HG03103 (cell line): ENCODE data around the gene STK17B.
A peak's percentile ranks its signal among the peaks of the same experiment; 100 is the strongest.
"Not testable (repeated sequence)": the region's sequence is repeated elsewhere in the genome, so short reads cannot be mapped to it uniquely, and the experiment has no call there.

Experiments
- ATAC-seq: cut with Tn5 transposase; IDR thresholded peaks from one replicate; pipeline ENCODE4 v1.9.1; 2021; ENCODE audit warnings: low read depth; ENCODE audit not compliant: unreplicated experiment

STK17B gene

GRCh38 chr2:196119926-196120325 is 51.5 kb downstream of the STK17B start:
- ATAC-seq, result no peak

- ATAC-seq, result no peak
Observed at GRCh38 chr2:196117214-196117705, 54.1 kb downstream of the STK17B start.

GRCh38 chr2:196113061-196113974 is 58.1 kb downstream of the STK17B start:
- ATAC-seq, result no peak

DNA sequence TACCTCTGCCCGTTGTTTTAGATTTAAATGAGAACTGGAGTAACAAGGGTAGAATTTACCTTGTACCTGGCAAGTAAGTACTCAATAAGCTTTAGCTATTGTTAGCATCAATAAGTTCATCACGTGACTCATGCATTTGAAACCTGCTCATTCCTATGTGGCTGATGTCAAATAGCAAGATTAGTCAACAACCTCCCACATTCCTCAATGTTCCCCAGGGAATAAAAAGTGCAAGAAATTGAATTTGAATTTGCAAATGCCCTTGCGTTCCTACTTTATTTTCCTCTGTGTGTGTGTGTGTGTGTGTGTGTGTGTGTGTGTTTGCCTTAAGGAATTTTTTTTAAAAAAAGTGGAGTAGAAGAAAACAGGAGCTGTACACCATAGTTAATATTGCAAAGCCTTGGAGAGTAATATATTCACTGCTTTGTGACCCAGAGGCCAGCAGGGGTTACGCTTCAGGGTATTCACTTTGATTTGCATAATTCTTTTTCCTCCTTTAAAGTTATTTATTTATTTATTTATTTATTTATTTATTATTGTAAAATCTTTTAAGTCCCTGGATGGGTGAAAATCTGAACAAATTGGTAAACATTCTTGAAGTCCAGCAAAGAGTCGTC is 58.9 kb downstream of the STK17B start:
- ATAC-seq, result no peak

DNA sequence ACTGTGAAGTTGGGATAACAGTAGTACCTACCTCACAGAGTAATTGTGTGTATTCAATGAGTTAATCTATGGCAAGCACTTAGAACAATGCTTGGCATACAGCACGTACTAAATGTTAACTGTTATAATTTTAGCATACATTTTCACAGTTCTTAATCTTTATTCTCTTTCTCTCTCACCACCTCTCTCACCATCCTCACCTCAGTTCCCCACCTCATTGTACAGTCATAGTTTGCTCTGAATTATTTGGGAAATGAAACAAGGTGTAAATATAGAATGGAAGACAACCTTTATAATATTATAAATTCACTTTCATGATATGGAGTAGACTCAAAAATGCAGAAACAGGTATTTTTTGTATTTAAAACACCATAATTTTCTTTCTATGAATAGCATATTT is 62.8 kb downstream of the STK17B start:
- no peak for ATAC-seq

DNA sequence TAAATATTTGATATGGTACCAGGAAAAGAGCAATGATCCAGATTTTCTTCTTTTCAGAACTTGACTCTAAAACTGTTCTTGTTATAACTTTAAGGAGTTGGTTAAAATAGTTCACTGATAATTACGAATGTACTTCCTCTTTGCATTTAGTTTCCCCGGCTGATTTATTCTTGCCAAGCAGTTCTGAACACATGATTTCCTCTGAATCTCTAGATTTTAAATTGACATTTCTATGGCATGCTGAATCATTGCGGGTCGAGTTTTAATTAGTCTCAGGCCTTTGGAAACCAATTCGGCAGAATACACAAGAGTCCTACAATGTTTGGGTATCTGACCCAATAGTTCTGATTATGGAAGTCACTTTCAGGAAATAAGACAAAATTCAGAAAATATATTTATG is 65.4 kb downstream of the STK17B start:
- ATAC-seq, result no peak

DNA sequence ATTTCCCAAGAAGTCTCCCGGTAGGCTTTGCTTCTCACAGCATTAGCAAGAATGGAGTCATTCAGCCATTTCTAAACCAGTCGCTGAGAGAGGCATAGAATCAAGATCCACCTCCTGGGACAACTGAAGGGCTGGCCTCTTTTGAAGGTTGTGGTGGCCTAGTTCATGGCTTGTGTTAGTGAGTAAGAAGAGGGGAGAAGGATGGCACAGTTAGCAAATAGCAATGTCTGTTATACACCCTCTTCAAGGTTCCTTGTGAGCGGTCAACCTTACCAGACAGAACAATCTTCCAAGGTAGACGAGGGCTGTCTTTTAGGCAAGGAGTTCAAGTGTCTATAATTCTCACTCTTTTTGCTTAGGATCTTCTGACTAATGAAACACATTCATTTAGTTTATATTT is 67.3 kb downstream of the STK17B start:
- ATAC-seq, result no peak

DNA sequence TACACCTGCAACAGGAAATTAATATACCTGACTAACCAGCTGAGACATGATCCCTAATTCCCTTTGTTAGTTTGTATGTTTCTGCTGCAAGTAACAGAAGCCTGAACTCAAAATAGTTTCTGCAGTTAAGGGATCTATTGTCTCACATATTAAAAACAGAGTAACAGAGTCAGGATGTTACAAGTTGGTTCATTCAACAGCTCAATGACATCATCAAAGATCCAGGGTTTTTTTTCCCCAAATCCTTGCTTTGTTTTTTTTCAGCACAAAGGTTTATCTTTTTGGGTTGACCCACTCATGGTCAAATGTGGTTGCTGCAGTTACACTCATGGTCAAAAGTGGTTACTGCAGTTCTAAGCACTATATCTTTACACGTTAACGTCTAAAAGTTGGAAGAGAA is 67.8 kb downstream of the STK17B start:
- ATAC-seq, result no peak

DNA sequence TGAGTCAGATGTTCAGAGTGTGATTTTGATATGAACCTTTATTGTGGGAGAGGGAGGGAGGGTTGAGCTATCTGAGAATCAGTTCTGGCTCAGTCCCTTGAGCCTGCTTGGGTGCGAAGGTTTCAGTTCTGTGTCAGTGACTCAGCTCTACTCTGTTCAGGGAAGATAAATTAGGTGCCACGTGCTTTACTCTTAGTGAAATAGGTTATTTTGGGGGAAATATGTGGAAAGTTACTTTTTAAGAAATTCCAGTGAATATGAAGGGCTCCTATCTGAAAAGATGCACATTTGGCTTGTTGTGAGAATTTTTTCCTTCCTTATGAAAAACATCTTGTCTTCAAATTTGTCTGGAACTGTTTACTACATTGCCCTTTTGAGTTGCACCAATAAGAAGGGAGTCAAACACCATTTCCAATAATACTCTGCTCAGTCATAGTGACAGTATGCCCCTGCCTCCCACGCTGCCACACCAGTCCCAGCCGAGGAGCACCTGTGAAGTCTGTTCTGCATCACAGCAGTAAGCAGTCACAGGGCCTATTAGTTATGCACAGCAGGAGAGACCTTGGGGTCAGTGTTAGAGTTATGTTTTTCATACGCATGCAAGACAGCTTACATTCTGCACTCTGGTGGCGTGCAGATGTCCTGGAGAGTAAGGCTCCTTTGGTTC is 69.9 kb downstream of the STK17B start:
- peak; percentile 91 for ATAC-seq

DNA sequence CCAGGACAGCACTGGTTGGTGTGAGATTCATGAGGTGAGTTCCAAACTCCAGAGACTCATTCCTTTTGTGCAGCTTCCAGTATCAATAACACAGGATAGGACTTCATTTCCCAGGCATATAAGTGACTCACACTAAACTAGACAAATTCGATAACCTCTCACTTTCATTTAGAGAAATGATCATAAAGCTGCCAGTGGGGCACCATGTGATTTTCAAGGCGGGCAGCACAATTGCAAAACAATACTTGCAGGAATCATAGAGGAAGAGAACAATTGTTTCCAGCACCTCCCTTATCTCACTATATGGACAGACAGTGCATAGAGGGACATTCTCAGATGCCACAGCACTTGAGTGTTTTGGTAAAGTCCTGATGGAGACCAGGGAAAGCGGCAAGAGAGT is 71.5 kb downstream of the STK17B start:
- no peak for ATAC-seq

DNA sequence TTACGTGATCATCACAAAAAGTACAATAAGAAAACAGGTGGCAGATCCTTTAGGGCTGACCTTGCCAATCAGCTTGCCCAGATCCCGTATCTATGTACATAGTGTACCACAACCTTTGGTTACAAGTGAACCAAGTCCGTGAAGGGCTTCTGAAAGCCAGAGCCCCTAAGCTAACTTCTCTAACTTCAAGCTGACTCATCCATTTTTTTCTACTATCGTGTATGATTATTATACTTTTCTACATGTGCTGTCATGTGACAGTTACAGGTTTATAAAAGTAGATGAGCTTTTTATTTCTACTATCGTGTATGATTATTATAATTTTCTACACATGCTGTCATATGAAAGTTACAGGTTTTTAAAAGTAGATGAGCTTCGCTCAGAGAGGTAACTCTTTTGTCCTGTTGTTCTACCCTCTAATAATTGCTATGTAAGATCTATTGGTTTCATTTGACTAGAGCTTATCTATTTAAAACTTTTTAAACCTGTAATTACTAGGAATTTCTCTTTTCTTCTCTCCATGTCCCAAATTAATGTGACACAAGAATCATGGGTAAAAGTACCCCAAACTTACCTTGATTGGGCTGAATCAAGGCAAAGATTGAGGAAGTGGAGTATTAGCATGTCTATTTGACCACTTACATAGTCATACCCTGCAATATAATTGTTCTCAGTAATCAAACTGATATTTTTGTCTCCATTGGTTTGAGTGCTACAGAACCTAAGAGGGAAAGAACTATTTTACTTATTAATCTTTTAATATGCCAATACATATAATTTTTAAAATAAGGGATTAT is 73.3 kb downstream of the STK17B start:
- ATAC-seq, result no peak

DNA sequence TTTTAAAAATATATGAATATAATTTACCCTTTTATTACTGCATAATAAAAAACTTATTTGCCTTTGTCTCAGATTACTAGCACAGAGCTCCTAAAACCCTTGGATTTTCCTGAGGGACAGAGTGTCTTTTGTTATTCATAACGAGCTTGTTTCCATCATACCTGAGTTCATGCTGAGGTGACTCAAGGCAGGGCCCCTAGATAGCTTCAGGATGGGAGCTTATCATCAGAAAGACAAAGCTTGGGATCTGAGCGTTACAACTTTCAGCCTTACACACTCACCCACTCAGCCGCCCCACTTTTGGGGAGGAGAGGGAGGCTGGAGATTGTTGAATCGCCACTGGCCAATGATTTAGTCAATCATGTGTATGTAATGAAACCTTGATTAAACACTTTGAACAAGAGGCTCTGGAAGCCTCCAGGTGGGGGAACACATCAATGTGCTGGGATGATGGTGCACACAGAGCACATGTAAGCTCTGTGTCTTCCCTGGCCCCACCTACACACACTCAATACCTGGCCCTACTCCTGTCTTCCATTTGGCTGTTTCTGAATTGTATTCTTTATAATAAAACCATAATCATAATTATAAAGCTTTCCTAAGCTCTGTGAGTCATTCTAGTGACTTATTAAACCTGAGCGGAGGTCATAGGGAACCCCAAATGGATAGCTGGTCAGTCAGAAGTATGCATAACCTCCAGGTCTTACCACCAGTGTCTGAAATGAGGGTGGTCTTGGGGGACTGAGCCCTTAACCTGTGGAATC is 74.2 kb downstream of the STK17B start:
- ATAC-seq, result no peak

GRCh38 chr2:196096264-196096663 is 75.1 kb downstream of the STK17B start:
- no peak for ATAC-seq

- ATAC-seq, result not testable (repeated sequence)
Observed at GRCh38 chr2:196089448-196089847, 81.9 kb downstream of the STK17B start.

GRCh38 chr2:196088203-196088602 is 83.2 kb downstream of the STK17B start:
- ATAC-seq, result no peak

DNA sequence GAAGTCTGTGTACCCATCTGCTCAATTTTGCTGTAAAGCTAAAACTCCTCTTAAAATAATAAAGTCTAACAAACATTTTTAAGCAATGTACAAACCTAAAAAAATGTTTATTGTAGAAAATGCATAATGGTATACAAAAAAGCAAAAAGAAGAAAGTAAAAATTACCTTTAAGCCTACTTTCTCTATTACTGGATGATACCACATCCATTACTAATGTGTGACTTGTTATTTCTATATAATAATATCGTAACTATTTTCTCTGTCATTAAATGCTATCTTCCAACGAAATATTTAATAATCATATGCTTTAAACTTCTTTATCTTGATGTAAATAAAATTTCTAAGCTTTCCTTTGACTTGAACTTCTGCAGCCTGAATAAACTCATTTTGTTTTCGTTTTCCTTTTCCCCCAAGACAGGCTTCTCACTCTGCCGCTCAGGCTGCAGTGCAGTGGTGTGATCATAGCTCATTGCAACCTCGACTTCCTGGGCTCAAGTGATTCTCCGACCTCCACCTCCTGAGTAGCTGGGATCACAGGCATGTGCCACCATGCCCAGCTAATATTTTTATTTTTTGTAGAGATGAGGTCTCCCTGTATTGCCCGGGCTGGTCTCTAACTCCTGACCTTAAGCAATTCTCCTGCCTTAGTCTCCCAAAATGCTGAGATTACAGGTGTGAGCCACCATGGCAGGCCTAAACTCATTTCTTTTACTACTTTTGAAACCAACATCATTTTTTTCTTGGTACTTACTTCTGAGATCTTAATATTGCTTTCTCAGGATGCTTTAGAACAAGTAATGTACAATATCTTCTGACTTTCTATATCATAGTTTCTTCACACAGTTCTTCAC is 84.6 kb downstream of the STK17B start:
- ATAC-seq, result no peak

DNA sequence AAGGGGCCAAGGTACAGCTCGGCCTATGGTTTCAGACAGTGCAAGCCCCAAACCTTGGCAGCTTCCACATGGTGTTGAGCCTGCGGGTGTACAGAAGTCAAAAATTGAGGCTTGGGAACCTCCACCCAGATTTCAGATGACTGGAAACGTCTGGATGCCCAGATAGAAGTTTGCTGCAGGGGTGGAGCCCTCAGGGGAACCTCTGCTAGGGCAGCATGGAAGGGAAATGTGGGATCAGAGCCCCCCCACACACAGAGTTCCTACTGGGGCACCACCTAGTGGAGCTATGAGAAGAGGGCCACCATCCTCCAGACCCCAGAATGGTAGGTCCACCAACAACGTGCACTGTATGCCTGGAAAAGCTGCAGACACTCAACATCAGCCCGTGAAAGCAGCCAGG is 87.8 kb downstream of the STK17B start:
- ATAC-seq, result no peak
